Breast epithelium (tissue), 3 donors: ENCODE results near the gene FNDC3A.

Experiments
- POLR2A ChIP-seq: fragments of 450-650 bp; IDR thresholded peaks from one replicate; pipeline ENCODE4 v1.6.1; 2016; ENCODE audit warnings: antibody characterized with exemption, mild to moderate bottlenecking, moderate library complexity
- POLR2AphosphoS5 ChIP-seq, 3 donors: sonication (generic); formaldehyde crosslinking; IDR thresholded peaks; one replicate each; pipeline ENCODE4 v1.6.1; 2017; ENCODE audit warnings: antibody characterized with exemption in 3 of 3
- TF ChIP-seq, protein P1 (sequence below), 3 donors: fragments of 450-650 bp; IDR thresholded peaks; one replicate each; pipeline ENCODE4 v1.5.1; 2016 to 2017; ENCODE audit warnings: antibody characterized with exemption in 3 of 3, mild to moderate bottlenecking in 3 of 3, moderate library complexity in 3 of 3

DNA sequence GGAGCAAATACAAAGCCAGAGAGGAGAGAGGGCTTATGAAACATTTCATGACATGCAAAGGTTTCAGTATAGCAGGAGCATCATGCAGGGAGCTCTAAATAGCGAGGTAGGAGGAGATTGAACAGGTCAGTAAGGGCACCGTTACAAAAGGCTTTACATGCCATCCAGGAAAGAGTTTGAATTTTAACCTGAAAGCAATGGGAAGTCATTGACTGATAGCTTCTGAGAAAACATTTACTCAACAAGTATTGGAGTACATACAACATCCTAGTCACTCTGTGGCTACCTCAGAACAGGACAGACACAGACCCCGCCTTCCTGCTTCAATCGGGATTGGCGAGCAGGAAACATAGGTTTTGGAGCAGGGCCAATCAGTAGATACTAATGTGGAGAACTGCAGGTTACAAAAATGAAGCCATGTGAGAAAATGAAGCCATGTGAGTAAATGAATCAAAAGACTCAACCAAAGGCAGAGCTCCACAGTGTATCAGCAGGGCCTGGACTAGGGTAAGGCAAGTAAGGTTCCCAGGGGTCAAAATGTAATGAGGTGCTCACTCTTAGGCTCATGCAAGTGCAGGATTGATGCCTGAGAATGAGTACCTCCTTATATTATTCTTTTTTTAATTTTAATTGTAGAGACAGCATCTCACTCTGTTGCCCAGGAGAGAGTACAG, 46.8 kb upstream of the FNDC3A start:
- TF ChIP-seq, protein P1, sequence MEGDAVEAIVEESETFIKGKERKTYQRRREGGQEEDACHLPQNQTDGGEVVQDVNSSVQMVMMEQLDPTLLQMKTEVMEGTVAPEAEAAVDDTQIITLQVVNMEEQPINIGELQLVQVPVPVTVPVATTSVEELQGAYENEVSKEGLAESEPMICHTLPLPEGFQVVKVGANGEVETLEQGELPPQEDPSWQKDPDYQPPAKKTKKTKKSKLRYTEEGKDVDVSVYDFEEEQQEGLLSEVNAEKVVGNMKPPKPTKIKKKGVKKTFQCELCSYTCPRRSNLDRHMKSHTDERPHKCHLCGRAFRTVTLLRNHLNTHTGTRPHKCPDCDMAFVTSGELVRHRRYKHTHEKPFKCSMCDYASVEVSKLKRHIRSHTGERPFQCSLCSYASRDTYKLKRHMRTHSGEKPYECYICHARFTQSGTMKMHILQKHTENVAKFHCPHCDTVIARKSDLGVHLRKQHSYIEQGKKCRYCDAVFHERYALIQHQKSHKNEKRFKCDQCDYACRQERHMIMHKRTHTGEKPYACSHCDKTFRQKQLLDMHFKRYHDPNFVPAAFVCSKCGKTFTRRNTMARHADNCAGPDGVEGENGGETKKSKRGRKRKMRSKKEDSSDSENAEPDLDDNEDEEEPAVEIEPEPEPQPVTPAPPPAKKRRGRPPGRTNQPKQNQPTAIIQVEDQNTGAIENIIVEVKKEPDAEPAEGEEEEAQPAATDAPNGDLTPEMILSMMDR (IDR thresholded peaks at IDR 0.05) = no peak
- TF ChIP-seq POLR2A = no peak
- no peak for TF ChIP-seq POLR2AphosphoS5 (IDR thresholded peaks at IDR 0.05)
